ENCODE measurements around the gene LBHD2.

Gene LBHD2

DNA sequence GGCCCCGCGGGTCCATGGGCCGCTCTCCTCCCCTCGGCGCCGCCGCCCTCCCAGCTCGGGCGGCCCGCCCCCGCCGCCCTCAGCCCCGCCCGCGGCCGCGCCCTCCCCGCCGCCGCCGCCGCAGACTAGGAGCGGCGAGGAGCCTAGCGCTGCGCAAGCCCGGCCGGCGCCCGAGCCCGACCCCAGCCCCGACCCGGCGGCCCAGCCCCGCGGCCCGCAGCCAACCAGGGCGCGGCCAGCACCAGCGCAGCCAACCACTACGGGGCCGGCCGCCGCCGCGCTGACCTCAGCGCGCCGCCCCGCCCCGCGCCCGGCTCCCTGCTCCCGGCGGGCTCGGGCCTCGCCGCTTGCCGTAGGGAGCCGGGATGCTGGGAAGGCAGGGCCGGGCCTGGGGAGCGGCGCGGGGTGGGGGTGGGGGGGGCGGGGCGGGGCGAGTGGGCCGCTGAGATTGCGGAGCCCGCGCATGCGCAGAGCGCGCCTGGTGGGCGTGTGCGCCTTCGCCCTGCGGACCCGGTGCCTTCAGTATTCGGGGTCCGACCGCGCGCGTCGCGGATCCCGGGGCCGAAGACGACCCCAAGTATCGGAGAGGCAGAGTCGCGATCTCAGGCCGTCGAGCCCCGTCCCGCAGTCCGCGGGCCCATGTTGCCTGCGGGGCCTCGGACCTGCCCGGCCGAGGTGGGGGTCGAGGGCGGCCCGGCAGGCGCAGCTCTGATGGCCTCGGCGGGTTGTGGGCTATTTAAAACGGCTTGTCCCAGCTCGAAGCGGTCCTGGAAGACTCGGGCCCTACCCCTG lies 26.4 kb upstream of the LBHD2 start, which contains the start of gene CDC42BPB:
CDC42BPB (minus strand) TSS at position 178 of the 792 bp plus-strand sequence. CDS start 376 bp downstream, outside the sequence.
- Histone ChIP-seq H3K4me1 (ENCODE audit: control insufficient read depth in 1 of 2, insufficient read depth in 2 of 2, low read length in 2 of 2) (peaks cover 0 to 34% of the 10 kb centered on the region in 2 donors), H3K36me3 (ENCODE audit: control insufficient read depth in 1 of 2, insufficient read depth in 2 of 2, low read length in 2 of 2) (no peaks in the 10 kb centered on the region), H3K4me3 (ENCODE audit: low read depth in 1 of 2, low read length in 2 of 2) (peak within 1 kb of the TSS; percentile 71 to 91), H3K27me3 (ENCODE audit: low read depth, low read length) (no peaks in the 10 kb centered on the region), H3K27ac (ENCODE audit: low read length) (peak within 1 kb of the TSS; percentile 23), H3K9me3 (ENCODE audit: control insufficient read depth in 1 of 2, low read length in 2 of 2) (no peaks in the 10 kb centered on the region)

DNA sequence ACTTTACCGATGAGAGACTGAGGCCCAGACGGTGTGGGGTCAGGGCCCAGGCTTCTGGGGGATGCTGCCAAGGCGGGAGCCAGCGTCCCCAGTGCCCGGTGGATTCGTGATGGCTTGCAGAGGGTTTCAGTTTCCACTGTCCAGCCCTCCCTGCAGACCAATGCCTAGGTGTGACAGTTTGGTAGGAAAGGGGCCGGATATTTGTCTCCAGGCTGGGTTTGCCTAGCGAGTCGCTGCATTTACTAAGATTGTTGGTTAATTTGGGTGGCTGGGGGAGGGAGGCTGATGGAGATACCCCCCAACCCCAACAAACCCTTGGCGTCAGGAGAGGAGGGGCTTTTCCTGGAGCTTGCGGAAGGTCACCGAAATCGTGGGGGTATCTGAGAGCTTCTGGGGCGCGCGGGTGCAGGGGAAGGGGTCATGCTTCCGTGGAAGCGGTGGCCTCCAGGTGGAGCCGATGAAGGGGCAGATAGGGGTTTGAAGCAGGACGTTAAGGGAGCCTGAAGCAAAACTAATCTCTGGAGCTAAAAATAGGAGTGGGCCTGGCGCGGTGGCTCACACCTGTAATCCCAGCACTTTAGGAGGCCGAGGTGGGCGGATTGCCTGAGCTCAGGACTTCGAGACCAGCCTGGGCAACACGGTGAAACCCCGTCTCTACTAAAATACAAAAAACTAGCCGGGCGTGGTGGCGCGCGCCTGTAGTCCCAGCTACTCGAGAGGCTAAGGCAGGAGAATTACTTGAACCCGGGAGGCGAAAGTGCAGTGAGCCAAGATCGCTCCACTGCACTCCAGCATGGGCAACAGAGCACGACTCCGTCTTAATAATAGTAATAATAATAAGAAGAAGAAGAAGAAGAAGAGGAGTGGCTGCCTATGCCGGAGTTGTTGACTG lies 25.6 kb upstream of the LBHD2 start:
- Histone ChIP-seq H3K4me1 (ENCODE audit: control insufficient read depth in 1 of 2, insufficient read depth in 2 of 2, low read length in 2 of 2) (peaks cover 0 to 34% of the 10 kb centered on the region in 2 donors), H3K27ac (ENCODE audit: low read length) (peak overlapping the region; percentile 23), H3K4me3 (ENCODE audit: low read depth in 1 of 2, low read length in 2 of 2) (peak overlapping the region; percentile 71 to 91), H3K27me3 (ENCODE audit: low read depth, low read length) (no peaks in the 10 kb centered on the region), H3K36me3 (ENCODE audit: control insufficient read depth in 1 of 2, insufficient read depth in 2 of 2, low read length in 2 of 2) (no peaks in the 10 kb centered on the region), H3K9me3 (ENCODE audit: control insufficient read depth in 1 of 2, low read length in 2 of 2) (no peaks in the 10 kb centered on the region)

DNA sequence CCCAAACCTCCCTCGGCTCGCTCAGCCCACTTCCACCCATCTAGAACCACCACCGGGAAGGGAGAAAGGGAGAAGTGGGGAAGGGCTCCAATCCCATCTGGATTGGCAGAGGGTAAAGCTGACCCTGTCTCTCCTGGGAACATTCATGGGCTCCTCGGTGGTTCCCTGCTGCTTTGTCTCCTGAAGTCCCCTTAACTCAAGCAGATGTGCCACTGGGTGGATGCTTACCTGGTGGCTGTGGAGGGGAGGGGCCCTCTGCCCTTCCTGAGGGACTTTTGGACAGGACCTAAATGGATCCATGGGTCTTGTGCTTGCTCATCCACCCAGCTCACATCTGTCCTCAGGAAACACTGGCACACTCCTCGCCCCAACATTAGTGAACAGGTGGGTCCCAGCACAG lies 24.5 kb upstream of the LBHD2 start:
- Histone ChIP-seq H3K9me3 (ENCODE audit: control insufficient read depth in 1 of 2, low read length in 2 of 2) (no peaks in the 10 kb centered on the region), H3K36me3 (ENCODE audit: control insufficient read depth in 1 of 2, insufficient read depth in 2 of 2, low read length in 2 of 2) (no peaks in the 10 kb centered on the region), H3K27ac (ENCODE audit: low read length) (no peak overlapping the region), H3K4me1 (ENCODE audit: control insufficient read depth in 1 of 2, insufficient read depth in 2 of 2, low read length in 2 of 2) (peaks cover 0 to 33% of the 10 kb centered on the region in 2 donors), H3K27me3 (ENCODE audit: low read depth, low read length) (no peaks in the 10 kb centered on the region), H3K4me3 (ENCODE audit: low read depth in 1 of 2, low read length in 2 of 2) (no peak overlapping the region)

DNA sequence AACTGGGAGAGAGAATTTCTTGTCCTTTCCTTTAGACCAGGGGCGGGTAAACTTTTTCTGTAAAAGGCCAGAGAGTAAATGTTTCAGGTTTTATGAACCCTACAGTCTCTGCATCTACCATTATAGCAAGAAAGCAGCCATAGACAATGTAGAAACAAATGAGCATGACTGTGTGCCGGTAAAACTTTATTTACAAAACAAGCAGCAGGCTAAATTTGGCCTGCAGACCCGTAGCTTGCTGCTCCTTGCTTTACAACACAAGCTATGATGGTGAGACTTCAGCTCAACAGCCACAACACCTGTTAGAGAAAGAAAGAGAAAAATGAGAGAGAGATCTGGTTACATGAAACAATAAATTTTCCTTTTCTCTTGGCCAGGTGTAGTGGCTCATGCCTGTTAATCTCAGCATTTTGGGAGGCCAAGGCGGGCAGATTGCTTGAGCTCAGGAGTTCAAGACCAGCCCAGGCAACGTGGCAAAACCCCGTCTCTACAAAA lies 22.5 kb upstream of the LBHD2 start:
- H3K4me1 ChIP-seq (ENCODE audit: control insufficient read depth in 1 of 2, insufficient read depth in 2 of 2, low read length in 2 of 2), result peaks cover 3 to 16% of the 10 kb centered on the region in 2 donors
- H3K4me3 ChIP-seq (ENCODE audit: low read depth in 1 of 2, low read length in 2 of 2), result no peak overlapping the region
- H3K9me3 ChIP-seq (ENCODE audit: control insufficient read depth in 1 of 2, low read length in 2 of 2), result no peaks in the 10 kb centered on the region
- no peaks in the 10 kb centered on the region for H3K27me3 ChIP-seq (ENCODE audit: low read depth, low read length)
- H3K27ac ChIP-seq (ENCODE audit: low read length), result no peak overlapping the region
- H3K36me3 ChIP-seq (ENCODE audit: control insufficient read depth in 1 of 2, insufficient read depth in 2 of 2, low read length in 2 of 2), result no peaks in the 10 kb centered on the region

DNA sequence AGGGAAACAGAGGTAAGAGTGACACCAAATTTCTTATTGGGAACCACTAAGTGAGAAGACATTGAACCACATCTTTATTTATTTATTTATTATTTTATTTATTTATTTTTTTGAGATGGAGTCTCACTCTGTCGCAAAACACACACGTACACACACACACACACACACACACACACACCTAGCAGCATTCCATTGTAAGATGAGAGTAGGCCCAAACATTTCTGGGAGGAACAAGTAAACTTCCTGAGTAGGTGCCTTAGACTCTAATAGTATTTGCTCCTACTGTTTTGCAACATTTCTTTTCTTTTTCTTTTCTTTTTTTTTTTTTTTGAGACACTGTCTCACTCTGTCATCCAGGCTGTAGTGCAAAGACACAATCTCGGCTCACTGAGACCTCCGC lies 19.6 kb upstream of the LBHD2 start:
- H3K9me3 ChIP-seq (ENCODE audit: control insufficient read depth in 1 of 2, low read length in 2 of 2), result no peaks in the 10 kb centered on the region
- H3K4me3 ChIP-seq (ENCODE audit: low read depth in 1 of 2, low read length in 2 of 2), result no peak overlapping the region
- no peaks in the 10 kb centered on the region for H3K27me3 ChIP-seq (ENCODE audit: low read depth, low read length)
- H3K27ac ChIP-seq (ENCODE audit: low read length), result no peak overlapping the region
- peaks cover 2 to 4% of the 10 kb centered on the region in 2 donors for H3K4me1 ChIP-seq (ENCODE audit: control insufficient read depth in 1 of 2, insufficient read depth in 2 of 2, low read length in 2 of 2)
- no peaks in the 10 kb centered on the region for H3K36me3 ChIP-seq (ENCODE audit: control insufficient read depth in 1 of 2, insufficient read depth in 2 of 2, low read length in 2 of 2)

DNA sequence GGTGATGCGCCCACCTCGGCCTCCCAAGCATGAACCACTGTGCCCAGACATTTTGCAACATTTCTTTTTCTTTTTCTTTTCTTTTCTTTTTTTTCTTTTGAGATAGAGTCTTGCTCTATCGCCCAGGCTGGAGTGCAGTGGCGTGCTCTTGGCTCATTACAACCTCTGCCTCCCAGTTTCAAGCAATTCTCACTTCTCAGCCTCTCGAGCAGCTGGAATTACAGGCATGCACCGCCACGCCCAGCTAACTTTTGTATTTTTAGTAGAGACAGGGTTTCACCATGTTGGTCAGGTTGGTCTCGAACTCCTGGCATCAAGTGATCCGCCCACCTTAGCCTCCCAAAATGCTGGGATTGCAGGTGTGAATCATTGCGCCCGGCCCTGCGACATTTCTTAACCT lies 19.0 kb upstream of the LBHD2 start:
- H3K4me1 ChIP-seq (ENCODE audit: control insufficient read depth in 1 of 2, insufficient read depth in 2 of 2, low read length in 2 of 2), result peaks cover 0 to 4% of the 10 kb centered on the region in 2 donors
- H3K27ac ChIP-seq (ENCODE audit: low read length), result no peak overlapping the region

DNA sequence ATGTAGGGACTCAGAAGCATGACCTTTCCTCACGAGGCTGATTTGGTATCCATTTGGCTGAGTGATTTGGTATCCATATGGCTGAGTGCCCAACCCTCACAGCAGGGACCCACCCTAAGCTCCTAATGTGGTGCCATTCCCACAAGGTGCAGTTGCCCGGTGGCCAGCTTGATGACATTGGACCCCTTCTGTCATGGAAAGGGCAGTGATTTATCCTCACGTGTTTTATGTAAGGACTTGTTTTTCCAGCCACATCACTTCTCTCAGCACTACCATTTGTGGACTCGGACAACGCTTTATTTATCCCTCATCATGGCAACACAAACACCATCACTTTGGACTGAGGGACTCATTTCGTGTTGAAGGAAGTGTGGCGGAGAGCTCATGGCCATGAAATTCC lies 18.1 kb upstream of the LBHD2 start:
- H3K27me3 ChIP-seq (ENCODE audit: low read depth, low read length), result no peaks in the 10 kb centered on the region
- peaks cover 0 to 4% of the 10 kb centered on the region in 2 donors for H3K4me1 ChIP-seq (ENCODE audit: control insufficient read depth in 1 of 2, insufficient read depth in 2 of 2, low read length in 2 of 2)
- no peak overlapping the region for H3K4me3 ChIP-seq (ENCODE audit: low read depth in 1 of 2, low read length in 2 of 2)
- no peaks in the 10 kb centered on the region for H3K9me3 ChIP-seq (ENCODE audit: control insufficient read depth in 1 of 2, low read length in 2 of 2)
- no peak overlapping the region for H3K27ac ChIP-seq (ENCODE audit: low read length)
- no peaks in the 10 kb centered on the region for H3K36me3 ChIP-seq (ENCODE audit: control insufficient read depth in 1 of 2, insufficient read depth in 2 of 2, low read length in 2 of 2)

More for the DNA sequence above, 19.0 kb upstream of the LBHD2 start:
- no peak overlapping the region for H3K4me3 ChIP-seq (ENCODE audit: low read depth in 1 of 2, low read length in 2 of 2)
- no peaks in the 10 kb centered on the region for H3K27me3 ChIP-seq (ENCODE audit: low read depth, low read length)
- no peaks in the 10 kb centered on the region for H3K9me3 ChIP-seq (ENCODE audit: control insufficient read depth in 1 of 2, low read length in 2 of 2)
- no peaks in the 10 kb centered on the region for H3K36me3 ChIP-seq (ENCODE audit: control insufficient read depth in 1 of 2, insufficient read depth in 2 of 2, low read length in 2 of 2)

DNA sequence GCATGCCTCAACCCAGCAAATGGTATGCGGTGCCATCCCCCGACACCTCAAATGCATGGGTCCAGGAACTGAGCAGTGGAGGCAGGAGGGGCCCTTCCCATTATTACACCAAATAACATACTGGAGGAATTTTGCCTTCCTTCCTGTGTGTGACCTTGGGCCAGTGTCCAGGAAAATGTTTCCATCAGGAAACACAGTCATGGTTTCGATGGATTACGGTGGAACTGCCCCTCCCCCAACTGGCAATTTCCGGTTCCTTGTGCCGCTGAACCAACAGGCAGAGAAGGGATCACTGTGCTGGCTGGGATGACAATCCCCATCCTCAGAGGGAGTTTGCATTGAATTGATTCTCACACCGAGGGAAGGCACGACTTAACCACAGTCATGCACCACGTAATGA lies 17.6 kb upstream of the LBHD2 start:
- Histone ChIP-seq H3K27me3 (ENCODE audit: low read depth, low read length) (no peaks in the 10 kb centered on the region), H3K4me1 (ENCODE audit: control insufficient read depth in 1 of 2, insufficient read depth in 2 of 2, low read length in 2 of 2) (peaks cover 0 to 4% of the 10 kb centered on the region in 2 donors), H3K9me3 (ENCODE audit: control insufficient read depth in 1 of 2, low read length in 2 of 2) (no peaks in the 10 kb centered on the region), H3K27ac (ENCODE audit: low read length) (no peak overlapping the region), H3K4me3 (ENCODE audit: low read depth in 1 of 2, low read length in 2 of 2) (no peak overlapping the region), H3K36me3 (ENCODE audit: control insufficient read depth in 1 of 2, insufficient read depth in 2 of 2, low read length in 2 of 2) (no peaks in the 10 kb centered on the region)

DNA sequence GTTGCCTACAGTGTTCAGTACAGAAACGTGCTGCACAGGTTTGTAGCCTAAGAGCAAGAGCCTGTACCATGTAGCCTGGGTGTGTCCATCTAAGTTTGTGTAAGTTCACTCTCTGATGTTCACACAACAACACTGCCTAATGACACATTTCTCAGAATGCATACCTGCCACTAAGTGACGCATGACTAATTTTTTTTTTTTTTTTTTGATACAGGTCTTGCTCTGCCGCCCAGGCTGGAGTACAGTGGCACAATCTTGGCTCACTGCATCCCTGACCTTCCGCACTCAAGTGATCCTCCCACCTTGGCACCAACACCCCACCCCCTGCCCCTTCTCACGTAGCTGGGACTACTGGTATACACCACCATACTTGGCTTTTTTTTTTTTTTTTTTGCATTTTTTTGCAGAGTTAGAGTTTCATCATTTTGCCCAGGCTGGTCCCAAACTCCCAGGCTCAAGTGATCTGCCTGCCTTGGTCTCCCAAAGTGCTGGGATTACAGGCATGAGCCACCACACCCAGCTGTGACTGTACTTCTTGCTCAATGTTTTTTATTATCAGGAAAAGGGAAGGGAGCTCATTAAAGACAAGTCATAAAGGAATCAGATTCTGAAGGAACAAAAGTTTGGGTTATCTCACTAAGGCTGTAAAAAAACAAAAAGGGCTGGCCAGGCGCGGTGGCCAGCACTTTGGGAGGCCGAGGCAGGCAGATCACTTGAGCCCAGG lies 16.6 kb upstream of the LBHD2 start:
- Histone ChIP-seq H3K27ac (ENCODE audit: low read length) (peak overlapping the region; percentile 31), H3K4me1 (ENCODE audit: control insufficient read depth in 1 of 2, insufficient read depth in 2 of 2, low read length in 2 of 2) (peaks cover 0 to 4% of the 10 kb centered on the region in 2 donors), H3K4me3 (ENCODE audit: low read depth in 1 of 2, low read length in 2 of 2) (no peak overlapping the region), H3K27me3 (ENCODE audit: low read depth, low read length) (no peaks in the 10 kb centered on the region), H3K9me3 (ENCODE audit: control insufficient read depth in 1 of 2, low read length in 2 of 2) (no peaks in the 10 kb centered on the region), H3K36me3 (ENCODE audit: control insufficient read depth in 1 of 2, insufficient read depth in 2 of 2, low read length in 2 of 2) (no peaks in the 10 kb centered on the region)

DNA sequence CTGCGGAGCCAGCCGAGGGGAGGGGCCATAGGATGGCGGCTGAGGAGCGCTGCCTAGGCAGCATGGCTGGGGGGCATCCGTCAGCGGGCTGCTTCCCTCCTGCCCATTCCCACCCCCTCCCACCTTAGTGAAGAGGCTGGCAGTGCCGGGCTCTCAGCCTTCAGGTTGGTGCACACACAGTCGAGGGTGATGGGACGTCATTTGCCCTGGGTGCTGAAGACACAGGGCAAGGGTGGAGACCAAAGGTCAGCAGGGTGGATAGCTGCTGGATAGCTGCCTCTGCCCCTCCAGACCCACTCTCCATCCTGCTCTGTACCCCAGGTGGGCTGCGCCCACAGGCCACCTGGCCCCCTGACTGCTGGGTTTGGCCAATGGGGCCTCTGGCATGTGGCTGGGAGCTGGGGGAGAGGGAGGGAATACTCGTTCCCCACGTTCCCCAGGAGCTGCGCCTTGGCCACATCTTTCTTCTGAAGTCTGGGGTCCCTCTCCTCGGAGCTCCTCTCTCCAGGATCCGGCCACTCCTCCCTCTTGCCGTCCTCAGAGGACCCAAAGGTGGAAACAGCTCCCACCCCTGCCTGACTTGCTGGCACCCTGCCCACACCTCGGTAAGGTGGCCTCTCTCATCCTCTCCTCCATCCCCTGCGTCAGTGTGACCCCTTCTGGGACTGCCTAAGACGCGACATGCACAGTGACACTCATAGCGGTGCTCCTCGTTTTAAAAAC lies 15.5 kb upstream of the LBHD2 start:
- Histone ChIP-seq H3K4me3 (ENCODE audit: low read depth in 1 of 2, low read length in 2 of 2) (no peak overlapping the region), H3K27ac (ENCODE audit: low read length) (no peak overlapping the region), H3K36me3 (ENCODE audit: control insufficient read depth in 1 of 2, insufficient read depth in 2 of 2, low read length in 2 of 2) (no peaks in the 10 kb centered on the region), H3K9me3 (ENCODE audit: control insufficient read depth in 1 of 2, low read length in 2 of 2) (no peaks in the 10 kb centered on the region), H3K27me3 (ENCODE audit: low read depth, low read length) (no peaks in the 10 kb centered on the region), H3K4me1 (ENCODE audit: control insufficient read depth in 1 of 2, insufficient read depth in 2 of 2, low read length in 2 of 2) (peaks cover 0 to 4% of the 10 kb centered on the region in 2 donors)

Measured in muscle layer of duodenum (tissue), 2 donors.